MCF 10A (cell line): ENCODE data around the gene SYT12. TPM values are rescaled to one million over a fixed set of nuclear protein-coding genes. Genes with fewer than 3 reads are reported as not detected.

Experiments
- BruUV-seq: library from RNA; stranded (reverse); fragments of 400-500 nt; replicated peaks from 2 replicates; lab custom pipeline; 2021; lab: Mats Ljungman, UMichigan
- CTCF ChIA-PET: fragments of 300-600 bp; sonication (Branson Sonifier 250); formaldehyde crosslinking; extraction: SDS; loops from one replicate; lab custom pipeline; 2021; ENCODE audit warnings: antibody characterized with exemption, inconsistent platforms; lab: Yijun Ruan, JAX
- POLR2A ChIA-PET: fragments of 300-600, 350-650 bp; sonication (Branson Sonifier 250); formaldehyde crosslinking; extraction: SDS; loops from one replicate; lab custom pipeline; 2020; ENCODE audit warnings: antibody characterized with exemption, inconsistent platforms; lab: Yijun Ruan, JAX
- DNase-seq: peaks from one replicate; pipeline ENCODE4 v3.0.0-alpha.2; 2018; ENCODE audit not compliant: unreplicated experiment
- H3K27ac Mint-ChIP-seq: one replicate; pipeline ENCODE4 v1.8.0; 2022; ENCODE audit warnings: mild to moderate bottlenecking, low read depth, mixed read lengths; ENCODE audit not compliant: unreplicated experiment
- H3K27me3 Mint-ChIP-seq: one replicate; pipeline ENCODE4 v1.8.0; 2022; ENCODE audit warnings: mixed read lengths; ENCODE audit not compliant: insufficient read depth, unreplicated experiment
- H3K36me3 Mint-ChIP-seq: one replicate; pipeline ENCODE4 v1.8.0; 2022; ENCODE audit warnings: mild to moderate bottlenecking, moderate library complexity, mixed read lengths; ENCODE audit not compliant: insufficient read depth, unreplicated experiment
- H3K4me1 Mint-ChIP-seq: one replicate; pipeline ENCODE4 v1.8.0; 2022; ENCODE audit warnings: mixed read lengths; ENCODE audit not compliant: insufficient read depth, unreplicated experiment
- H3K4me3 Mint-ChIP-seq: one replicate; pipeline ENCODE4 v1.8.0; 2022; ENCODE audit warnings: mild to moderate bottlenecking, moderate library complexity, mixed read lengths; ENCODE audit not compliant: unreplicated experiment
- H3K9me3 Mint-ChIP-seq: one replicate; pipeline ENCODE4 v1.8.0; 2022; ENCODE audit warnings: mixed read lengths; ENCODE audit not compliant: unreplicated experiment
- intact Hi-C: fragments of 100-400 bp; cut with micrococcal nuclease; formaldehyde crosslinking; loops from 2 replicates; pipeline ENCODE4 v1.14.1; 2022
- total RNA-seq: library from RNA; stranded (reverse); gene quantifications from 2 replicates; pipeline ENCODE4 v1.2.3, GENCODE V29; 2022
- TF ChIP-seq, protein P1 (sequence below): fragments of 200-600 bp; IDR thresholded peaks from one replicate; pipeline ENCODE4 v1.8.0; 2022; ENCODE audit warnings: antibody characterized with exemption, mild to moderate bottlenecking; ENCODE audit not compliant: unreplicated experiment

The SYT12 gene
- total RNA-seq, 1 experiment from 2014 or later, result 0.44 TPM

- H3K4me1 Mint-ChIP-seq, result peaks cover 5% of the 10 kb centered on the region
- ChIA-PET CTCF (interaction anchor here (0.6 to 1.3 kb wide), 4 partner anchors 10 to 123 kb away, joined by 3 read pairs; no protein-coding TSS in a partner anchor), POLR2A (interaction anchor here (0.9 to 1.2 kb wide), 2 partner anchors 10 to 13 kb away, joined by 4 to 5 read pairs; no protein-coding TSS in a partner anchor)
- H3K27me3 Mint-ChIP-seq, result peaks cover 14% of the 10 kb centered on the region
- no peaks in the 10 kb centered on the region for H3K9me3 Mint-ChIP-seq
- no peak overlapping the region for H3K4me3 Mint-ChIP-seq
- intact Hi-C loops, result loop anchor here (2.0 kb wide), 1 partner anchor 88 kb away; no protein-coding TSS in a partner anchor
- H3K27ac Mint-ChIP-seq, result no peak overlapping the region
- TF ChIP-seq, protein P1, sequence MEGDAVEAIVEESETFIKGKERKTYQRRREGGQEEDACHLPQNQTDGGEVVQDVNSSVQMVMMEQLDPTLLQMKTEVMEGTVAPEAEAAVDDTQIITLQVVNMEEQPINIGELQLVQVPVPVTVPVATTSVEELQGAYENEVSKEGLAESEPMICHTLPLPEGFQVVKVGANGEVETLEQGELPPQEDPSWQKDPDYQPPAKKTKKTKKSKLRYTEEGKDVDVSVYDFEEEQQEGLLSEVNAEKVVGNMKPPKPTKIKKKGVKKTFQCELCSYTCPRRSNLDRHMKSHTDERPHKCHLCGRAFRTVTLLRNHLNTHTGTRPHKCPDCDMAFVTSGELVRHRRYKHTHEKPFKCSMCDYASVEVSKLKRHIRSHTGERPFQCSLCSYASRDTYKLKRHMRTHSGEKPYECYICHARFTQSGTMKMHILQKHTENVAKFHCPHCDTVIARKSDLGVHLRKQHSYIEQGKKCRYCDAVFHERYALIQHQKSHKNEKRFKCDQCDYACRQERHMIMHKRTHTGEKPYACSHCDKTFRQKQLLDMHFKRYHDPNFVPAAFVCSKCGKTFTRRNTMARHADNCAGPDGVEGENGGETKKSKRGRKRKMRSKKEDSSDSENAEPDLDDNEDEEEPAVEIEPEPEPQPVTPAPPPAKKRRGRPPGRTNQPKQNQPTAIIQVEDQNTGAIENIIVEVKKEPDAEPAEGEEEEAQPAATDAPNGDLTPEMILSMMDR, result no peak
- BruUV-seq, result no TSS peak
- DNase-seq, result no peak
- peaks cover 9% of the 10 kb centered on the region for H3K36me3 Mint-ChIP-seq
These were observed 21.6 kb downstream of the SYT12 start for GRCh38 chr11:67044496-67044895.

DNA sequence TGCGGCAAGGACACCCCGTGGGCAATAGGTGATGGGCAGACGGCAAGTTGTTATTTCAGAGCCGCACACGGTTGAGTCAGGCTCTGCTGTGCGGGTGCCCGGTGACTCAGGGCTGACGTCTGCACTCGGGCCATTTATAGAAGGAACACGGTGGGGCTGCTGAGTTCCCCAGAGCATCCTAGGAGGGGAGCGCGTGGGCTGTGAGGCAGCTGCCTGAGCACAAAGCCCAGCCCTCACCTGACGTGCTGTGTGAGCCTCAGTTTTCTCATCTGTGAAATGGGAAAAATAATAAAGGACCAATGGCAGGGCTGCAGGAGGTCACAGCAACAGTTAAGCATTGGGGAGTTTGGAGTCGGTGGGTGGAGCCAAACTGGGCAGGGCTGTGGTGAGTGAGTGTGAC, 22.4 kb downstream of the SYT12 start:
- Mint-ChIP-seq H3K27ac (no peak overlapping the region), H3K4me1 (peaks cover 5% of the 10 kb centered on the region), H3K9me3 (no peaks in the 10 kb centered on the region), H3K4me3 (no peak overlapping the region), H3K36me3 (peaks cover 9% of the 10 kb centered on the region), H3K27me3 (peaks cover 14% of the 10 kb centered on the region)
- TF ChIP-seq, protein P1, result no peak
- DNase-seq, result peak; percentile 92
- ChIA-PET CTCF (interaction anchor here (0.6 to 1.3 kb wide), 2 partner anchors 69 to 122 kb away, joined by 3 read pairs; no protein-coding TSS in a partner anchor), POLR2A (interaction anchor here (0.6 to 1.2 kb wide), 3 partner anchors 9 to 12 kb away, joined by 3 to 5 read pairs (median 4); no protein-coding TSS in a partner anchor)
- BruUV-seq, result no TSS peak
- intact Hi-C loops, result loop anchor here (2.0 kb wide), 1 partner anchor 89 kb away; no protein-coding TSS in a partner anchor

DNA sequence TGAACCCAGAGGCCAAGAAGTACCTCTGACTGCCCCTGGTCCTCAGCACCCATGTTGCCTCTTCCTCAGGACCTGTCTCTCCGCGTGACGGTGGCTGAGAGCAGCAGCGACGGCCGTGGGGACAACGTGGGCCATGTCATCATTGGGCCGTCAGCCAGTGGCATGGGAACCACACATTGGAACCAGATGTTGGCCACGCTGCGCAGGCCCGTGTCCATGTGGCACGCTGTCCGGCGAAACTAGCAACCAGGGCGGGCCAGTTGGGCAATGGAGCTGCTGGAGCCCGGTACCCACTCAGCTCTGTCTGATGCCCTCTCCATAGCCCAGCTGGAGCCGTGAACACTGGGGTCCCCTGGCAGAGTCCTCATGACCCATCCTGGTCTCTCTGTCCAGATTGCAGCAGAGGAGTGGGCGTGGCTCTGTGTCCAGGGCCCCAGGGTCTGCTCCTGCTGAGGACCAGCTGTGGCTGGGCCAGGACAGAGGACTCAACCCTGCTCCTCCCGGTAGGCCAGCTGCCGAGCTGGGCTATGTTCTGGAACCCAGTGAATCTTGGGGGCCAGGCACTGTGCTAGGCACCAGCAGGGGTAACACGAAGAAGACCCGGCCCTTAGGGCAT, 25.7 kb downstream of the SYT12 start:
- no TSS peak for BruUV-seq
- peaks cover 6% of the 10 kb centered on the region for H3K4me1 Mint-ChIP-seq
- H3K36me3 Mint-ChIP-seq, result no peaks in the 10 kb centered on the region
- H3K4me3 Mint-ChIP-seq, result no peak overlapping the region
- TF ChIP-seq, protein P1, result no peak
- DNase-seq, result no peak
- POLR2A ChIA-PET, result interaction anchor here (0.7 kb wide), 1 partner anchor 265 kb away, joined by 3 read pairs; no protein-coding TSS in a partner anchor
- no peaks in the 10 kb centered on the region for H3K9me3 Mint-ChIP-seq
- H3K27ac Mint-ChIP-seq, result no peak overlapping the region
- intact Hi-C loops, result no loop called here
- H3K27me3 Mint-ChIP-seq, result no peaks in the 10 kb centered on the region
- CTCF ChIA-PET, result interaction anchor here (0.8 kb wide), 1 partner anchor 24 kb away, joined by 4 read pairs; no protein-coding TSS in a partner anchor

DNA sequence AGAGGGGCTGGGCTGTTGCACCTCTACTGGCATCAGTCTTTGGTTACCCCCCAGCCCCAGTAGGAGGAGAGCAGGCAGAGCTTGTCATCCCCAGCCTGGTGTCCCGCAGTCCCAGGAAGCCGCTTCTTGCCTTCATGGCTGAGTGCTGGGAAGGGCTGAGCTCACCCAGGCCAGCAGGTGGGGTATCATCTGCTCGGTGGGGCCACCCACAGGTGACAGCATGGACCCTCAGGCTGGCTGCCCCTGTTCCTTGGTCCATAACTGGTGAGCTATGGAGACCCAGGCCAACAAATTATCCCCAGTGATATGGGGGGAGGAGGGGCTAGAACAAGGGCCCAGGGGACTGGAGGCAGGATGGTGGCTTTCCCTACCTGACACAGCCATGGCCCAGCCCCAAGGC, 27.2 kb downstream of the SYT12 start:
- H3K9me3 Mint-ChIP-seq, result no peaks in the 10 kb centered on the region
- no peak overlapping the region for H3K4me3 Mint-ChIP-seq
- POLR2A ChIA-PET, result interaction anchor here (0.7 kb wide), 1 partner anchor 154 kb away, joined by 3 read pairs; no protein-coding TSS in a partner anchor
- no TSS peak for BruUV-seq
- no peak for DNase-seq
- intact Hi-C loops, result loop anchor here (10.0 kb wide), 1 partner anchor 195 kb away; the partner anchor contains the start of gene LRFN4
- TF ChIP-seq, protein P1, result no peak
- H3K27me3 Mint-ChIP-seq, result no peaks in the 10 kb centered on the region
- H3K36me3 Mint-ChIP-seq, result no peaks in the 10 kb centered on the region
- H3K4me1 Mint-ChIP-seq, result peaks cover 14% of the 10 kb centered on the region
- H3K27ac Mint-ChIP-seq, result no peak overlapping the region
- CTCF ChIA-PET, result no interaction called here
